Measurements from ENCODE around the gene ZFC3H1.

DNA sequence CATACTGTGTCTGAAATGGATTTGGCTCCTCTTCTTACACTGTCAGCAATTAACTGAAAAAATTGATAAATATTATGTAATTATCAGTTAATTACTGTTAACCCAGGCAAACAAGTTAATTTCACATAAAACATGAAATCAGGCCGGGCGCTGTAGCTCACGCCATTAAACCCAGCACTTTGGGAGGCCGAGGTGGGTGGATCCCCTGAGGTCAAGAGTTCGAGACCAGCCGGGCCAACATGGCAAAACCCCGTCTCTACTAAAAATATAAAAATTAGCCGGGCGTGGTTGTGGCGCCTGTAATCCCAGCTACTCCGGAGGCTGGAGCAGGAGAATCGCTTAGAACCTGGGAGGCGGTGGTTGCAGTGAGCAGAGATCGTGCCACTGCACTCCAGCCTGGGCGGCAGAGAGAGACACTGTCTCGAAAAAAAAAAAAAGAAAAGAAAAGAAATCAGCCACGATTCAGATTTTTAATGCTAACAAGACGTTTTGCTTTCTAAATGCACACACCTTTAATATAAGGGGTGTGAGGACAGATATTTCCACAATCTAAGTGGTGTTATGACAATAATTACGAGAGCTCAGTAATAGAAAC, 21.8 kb upstream of the ZFC3H1 start:
- TF ChIP-seq, protein P1, sequence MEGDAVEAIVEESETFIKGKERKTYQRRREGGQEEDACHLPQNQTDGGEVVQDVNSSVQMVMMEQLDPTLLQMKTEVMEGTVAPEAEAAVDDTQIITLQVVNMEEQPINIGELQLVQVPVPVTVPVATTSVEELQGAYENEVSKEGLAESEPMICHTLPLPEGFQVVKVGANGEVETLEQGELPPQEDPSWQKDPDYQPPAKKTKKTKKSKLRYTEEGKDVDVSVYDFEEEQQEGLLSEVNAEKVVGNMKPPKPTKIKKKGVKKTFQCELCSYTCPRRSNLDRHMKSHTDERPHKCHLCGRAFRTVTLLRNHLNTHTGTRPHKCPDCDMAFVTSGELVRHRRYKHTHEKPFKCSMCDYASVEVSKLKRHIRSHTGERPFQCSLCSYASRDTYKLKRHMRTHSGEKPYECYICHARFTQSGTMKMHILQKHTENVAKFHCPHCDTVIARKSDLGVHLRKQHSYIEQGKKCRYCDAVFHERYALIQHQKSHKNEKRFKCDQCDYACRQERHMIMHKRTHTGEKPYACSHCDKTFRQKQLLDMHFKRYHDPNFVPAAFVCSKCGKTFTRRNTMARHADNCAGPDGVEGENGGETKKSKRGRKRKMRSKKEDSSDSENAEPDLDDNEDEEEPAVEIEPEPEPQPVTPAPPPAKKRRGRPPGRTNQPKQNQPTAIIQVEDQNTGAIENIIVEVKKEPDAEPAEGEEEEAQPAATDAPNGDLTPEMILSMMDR (IDR thresholded peaks at IDR 0.05) = no peak
- no peak for TF ChIP-seq POLR2A (IDR thresholded peaks at IDR 0.05)
